Calu3 (cell line): ENCODE results near the gene ARMC2. TPM values are rescaled to one million over a fixed set of nuclear protein-coding genes. Genes with fewer than 3 reads are reported as not detected.

Source experiments
- BruUV-seq: library from RNA; stranded (reverse); fragments of 400-500 nt; replicated peaks from 2 replicates; lab custom pipeline; 2021; lab: Mats Ljungman, UMichigan
- CTCF ChIA-PET: fragments of 300-600 bp; sonication (Branson Sonifier 250); formaldehyde crosslinking; loops from one replicate; lab custom pipeline; 2022; ENCODE audit warnings: antibody characterized with exemption; lab: Charles Lee
- DNase-seq: peaks from one replicate; pipeline ENCODE4 v3.0.0; 2022
- H3K27ac Mint-ChIP-seq: one replicate; pipeline ENCODE4 v1.8.0; 2022; ENCODE audit warnings: mixed read lengths; ENCODE audit not compliant: unreplicated experiment
- H3K27me3 Mint-ChIP-seq: one replicate; pipeline ENCODE4 v1.8.0; 2022; ENCODE audit warnings: mixed read lengths; ENCODE audit not compliant: unreplicated experiment
- H3K36me3 Mint-ChIP-seq: one replicate; pipeline ENCODE4 v1.8.0; 2022; ENCODE audit warnings: mild to moderate bottlenecking, moderate library complexity, mixed read lengths; ENCODE audit not compliant: insufficient read depth, unreplicated experiment
- H3K4me1 Mint-ChIP-seq: one replicate; pipeline ENCODE4 v1.8.0; 2022; ENCODE audit warnings: mild to moderate bottlenecking, low read depth, mixed read lengths; ENCODE audit not compliant: unreplicated experiment
- H3K4me3 Mint-ChIP-seq: one replicate; pipeline ENCODE4 v1.8.0; 2022; ENCODE audit warnings: mild to moderate bottlenecking, low read depth, moderate library complexity, mixed read lengths; ENCODE audit not compliant: unreplicated experiment
- H3K9me3 Mint-ChIP-seq: one replicate; pipeline ENCODE4 v1.8.0; 2022; ENCODE audit warnings: low read depth, mixed read lengths; ENCODE audit not compliant: unreplicated experiment
- intact Hi-C: fragments of 100-400 bp; cut with micrococcal nuclease; formaldehyde crosslinking; loops from one replicate; pipeline ENCODE4 v1.10.0; 2022; ENCODE audit not compliant: unreplicated experiment
- total RNA-seq: library from RNA; stranded (reverse); gene quantifications from 2 replicates; pipeline ENCODE4 v1.2.3, GENCODE V29; 2022
- TF ChIP-seq, protein P1 (sequence below): fragments of 200-600 bp; IDR thresholded peaks from one replicate; pipeline ENCODE4 v1.8.0; 2022; ENCODE audit warnings: antibody characterized with exemption; ENCODE audit not compliant: unreplicated experiment

Gene ARMC2
- total RNA-seq, 1 experiment from 2014 or later: 7.1 TPM

DNA sequence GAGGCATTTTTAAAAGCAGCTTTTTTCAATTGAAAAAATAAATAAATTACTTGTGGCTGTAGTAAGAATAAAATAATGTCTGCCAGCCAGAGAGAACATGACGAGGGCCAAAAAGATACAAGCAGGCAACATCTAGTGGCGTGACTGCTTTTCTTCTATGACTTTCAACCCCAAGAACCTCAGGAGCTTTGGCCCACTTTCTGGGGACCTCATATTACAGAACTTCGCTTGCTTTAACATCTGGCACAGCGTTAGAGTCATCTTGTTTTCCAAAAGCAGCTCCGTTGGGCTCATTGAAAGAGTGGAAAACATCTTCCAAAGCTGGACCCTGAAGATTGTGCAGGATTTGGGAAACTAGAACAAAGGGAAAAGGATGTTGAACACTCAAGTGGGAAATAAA, 67.0 kb downstream of the ARMC2 start:
- H3K4me1 Mint-ChIP-seq: no peaks in the 10 kb centered on the region
- H3K4me3 Mint-ChIP-seq: no peak overlapping the region
- H3K36me3 Mint-ChIP-seq: no peaks in the 10 kb centered on the region
- H3K27ac Mint-ChIP-seq: no peak overlapping the region
- H3K9me3 Mint-ChIP-seq: no peaks in the 10 kb centered on the region
- DNase-seq: no peak
- H3K27me3 Mint-ChIP-seq: no peaks in the 10 kb centered on the region
- CTCF ChIA-PET: interaction anchor here (1.4 kb wide), 1 partner anchor 10 kb away, joined by 3 read pairs; no protein-coding TSS in a partner anchor
- TF ChIP-seq, protein P1, sequence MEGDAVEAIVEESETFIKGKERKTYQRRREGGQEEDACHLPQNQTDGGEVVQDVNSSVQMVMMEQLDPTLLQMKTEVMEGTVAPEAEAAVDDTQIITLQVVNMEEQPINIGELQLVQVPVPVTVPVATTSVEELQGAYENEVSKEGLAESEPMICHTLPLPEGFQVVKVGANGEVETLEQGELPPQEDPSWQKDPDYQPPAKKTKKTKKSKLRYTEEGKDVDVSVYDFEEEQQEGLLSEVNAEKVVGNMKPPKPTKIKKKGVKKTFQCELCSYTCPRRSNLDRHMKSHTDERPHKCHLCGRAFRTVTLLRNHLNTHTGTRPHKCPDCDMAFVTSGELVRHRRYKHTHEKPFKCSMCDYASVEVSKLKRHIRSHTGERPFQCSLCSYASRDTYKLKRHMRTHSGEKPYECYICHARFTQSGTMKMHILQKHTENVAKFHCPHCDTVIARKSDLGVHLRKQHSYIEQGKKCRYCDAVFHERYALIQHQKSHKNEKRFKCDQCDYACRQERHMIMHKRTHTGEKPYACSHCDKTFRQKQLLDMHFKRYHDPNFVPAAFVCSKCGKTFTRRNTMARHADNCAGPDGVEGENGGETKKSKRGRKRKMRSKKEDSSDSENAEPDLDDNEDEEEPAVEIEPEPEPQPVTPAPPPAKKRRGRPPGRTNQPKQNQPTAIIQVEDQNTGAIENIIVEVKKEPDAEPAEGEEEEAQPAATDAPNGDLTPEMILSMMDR: no peak
- intact Hi-C loops: no loop called here
- no TSS peak for BruUV-seq

DNA sequence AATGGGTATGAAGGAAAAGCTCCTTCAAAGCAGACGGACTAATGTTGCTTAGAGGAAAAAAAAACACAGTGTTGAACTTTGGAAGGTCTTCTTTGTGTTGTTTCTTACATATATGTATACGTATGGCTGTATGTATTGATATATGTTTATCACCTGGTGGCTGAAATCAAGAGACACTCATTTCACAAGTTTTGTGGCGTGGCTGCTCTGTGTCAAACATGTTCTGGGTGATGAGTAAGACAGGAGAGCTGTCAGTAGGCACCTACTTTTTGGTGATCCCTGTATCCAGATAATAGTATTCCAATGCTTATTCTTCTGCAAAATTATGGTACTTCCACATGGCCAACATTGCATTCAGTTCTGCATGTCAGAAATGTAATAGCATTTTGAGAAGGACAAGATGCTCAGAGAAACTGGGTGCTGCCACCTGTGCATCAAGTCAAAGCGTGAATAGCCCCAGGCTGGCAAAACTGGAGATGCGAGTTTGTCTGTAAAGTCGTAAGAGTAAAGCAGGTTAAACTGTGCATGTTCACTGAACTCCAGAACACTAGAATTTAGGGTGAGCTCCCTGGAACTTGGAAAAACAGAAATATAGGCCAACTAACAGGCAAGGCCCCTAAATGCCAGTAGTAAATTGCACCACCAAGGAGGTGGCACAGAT, 67.9 kb downstream of the ARMC2 start:
- intact Hi-C loops: no loop called here
- Mint-ChIP-seq H3K27me3 (no peaks in the 10 kb centered on the region), H3K4me3 (no peak overlapping the region), H3K4me1 (no peaks in the 10 kb centered on the region), H3K27ac (no peak overlapping the region), H3K36me3 (no peaks in the 10 kb centered on the region), H3K9me3 (no peaks in the 10 kb centered on the region)
- BruUV-seq: no TSS peak
- TF ChIP-seq, protein P1: no peak
- CTCF ChIA-PET: no interaction called here
- peak; percentile 7 for DNase-seq

GRCh38 chr6:108920751-108921150, 72.5 kb downstream of the ARMC2 start:
- Mint-ChIP-seq H3K4me1 (no peaks in the 10 kb centered on the region), H3K9me3 (no peaks in the 10 kb centered on the region), H3K27ac (no peak overlapping the region), H3K27me3 (peaks cover 15% of the 10 kb centered on the region), H3K36me3 (no peaks in the 10 kb centered on the region), H3K4me3 (no peak overlapping the region)
- BruUV-seq: no TSS peak
- CTCF ChIA-PET: no interaction called here
- TF ChIP-seq, protein P1: no peak
- intact Hi-C loops: no loop called here
- DNase-seq: no peak

- Mint-ChIP-seq H3K4me3 (no peak overlapping the region), H3K27me3 (peaks cover 22% of the 10 kb centered on the region), H3K36me3 (no peaks in the 10 kb centered on the region), H3K4me1 (no peaks in the 10 kb centered on the region), H3K9me3 (no peaks in the 10 kb centered on the region), H3K27ac (no peak overlapping the region)
- TF ChIP-seq, protein P1: no peak
- no TSS peak for BruUV-seq
- DNase-seq: no peak
- CTCF ChIA-PET: no interaction called here
- intact Hi-C loops: no loop called here
Measured at GRCh38 chr6:108921547-108922361, 73.5 kb downstream of the ARMC2 start.
